ENCODE measurements around the gene HMCN1. TPM values are rescaled to one million over a fixed set of nuclear protein-coding genes. Genes with fewer than 3 reads are reported as not detected.

The HMCN1 gene
- total RNA-seq, 1 experiment from 2014 or later: 0.23 TPM

DNA sequence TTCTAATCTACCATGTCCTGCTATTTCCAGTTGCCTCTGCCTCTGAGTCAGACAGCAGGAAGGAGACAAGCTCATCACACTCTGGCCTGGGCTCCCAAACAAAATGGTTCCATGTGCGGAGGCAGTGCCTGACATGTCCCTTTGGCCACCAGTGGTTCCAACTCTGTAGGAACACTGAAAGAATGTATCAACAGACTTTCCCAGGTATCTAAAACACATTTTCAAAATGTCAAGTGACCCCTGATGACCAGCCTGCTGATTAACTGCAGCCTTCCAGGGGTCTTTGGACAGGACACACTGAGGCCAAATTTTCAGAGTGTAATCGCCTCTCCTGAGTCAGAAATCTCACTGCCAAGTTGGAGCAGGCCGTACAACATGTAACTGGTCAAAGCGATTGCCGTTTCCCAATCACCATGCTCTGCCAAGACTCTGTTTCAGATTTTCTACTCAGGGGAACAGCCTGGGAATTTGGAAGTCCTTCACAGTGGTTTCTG lies 468.1 kb downstream of the HMCN1 start:
- in situ Hi-C loops (cut with HindIII; ENCODE audit: low pct_unique_long_range_greater_than_20kb, low sequenced_read_pairs): no loop called here
- no peak for ATAC-seq
- CTCF ChIA-PET: no interaction called here
- no peak for DNase-seq (ENCODE audit: low read depth, low spot score)
- POLR2A ChIA-PET: no interaction called here
- Histone ChIP-seq H3K4me1 (ENCODE audit: control insufficient read depth, insufficient read depth, low read length) (no peaks in the 10 kb centered on the region), H3K36me3 (ENCODE audit: control insufficient read depth, insufficient read depth, low read length) (no peaks in the 10 kb centered on the region), H3K9me3 (ENCODE audit: control insufficient read depth, insufficient read depth, low read depth, low read length) (no peaks in the 10 kb centered on the region), H3K27ac (ENCODE audit: low read length) (no peak overlapping the region), H3K27me3 (ENCODE audit: control insufficient read depth, insufficient read depth, low read length) (no peaks in the 10 kb centered on the region), H3K4me3 (ENCODE audit: low read depth in 2 of 2, low read length in 2 of 2) (no peak overlapping the region)
- TF ChIP-seq REST (IDR thresholded peaks at IDR 0.05; ENCODE audit: insufficient read depth in 1 of 2, low read depth in 2 of 2, low read length in 1 of 2) (no peak), SIN3A (IDR thresholded peaks at IDR 0.05; ENCODE audit: borderline replicate concordance, insufficient read depth, low read depth, low read length) (no peak), POLR2AphosphoS5 (IDR thresholded peaks at IDR 0.05; ENCODE audit: low read depth, low read length) (no peak)
- TF ChIP-seq, protein P1, sequence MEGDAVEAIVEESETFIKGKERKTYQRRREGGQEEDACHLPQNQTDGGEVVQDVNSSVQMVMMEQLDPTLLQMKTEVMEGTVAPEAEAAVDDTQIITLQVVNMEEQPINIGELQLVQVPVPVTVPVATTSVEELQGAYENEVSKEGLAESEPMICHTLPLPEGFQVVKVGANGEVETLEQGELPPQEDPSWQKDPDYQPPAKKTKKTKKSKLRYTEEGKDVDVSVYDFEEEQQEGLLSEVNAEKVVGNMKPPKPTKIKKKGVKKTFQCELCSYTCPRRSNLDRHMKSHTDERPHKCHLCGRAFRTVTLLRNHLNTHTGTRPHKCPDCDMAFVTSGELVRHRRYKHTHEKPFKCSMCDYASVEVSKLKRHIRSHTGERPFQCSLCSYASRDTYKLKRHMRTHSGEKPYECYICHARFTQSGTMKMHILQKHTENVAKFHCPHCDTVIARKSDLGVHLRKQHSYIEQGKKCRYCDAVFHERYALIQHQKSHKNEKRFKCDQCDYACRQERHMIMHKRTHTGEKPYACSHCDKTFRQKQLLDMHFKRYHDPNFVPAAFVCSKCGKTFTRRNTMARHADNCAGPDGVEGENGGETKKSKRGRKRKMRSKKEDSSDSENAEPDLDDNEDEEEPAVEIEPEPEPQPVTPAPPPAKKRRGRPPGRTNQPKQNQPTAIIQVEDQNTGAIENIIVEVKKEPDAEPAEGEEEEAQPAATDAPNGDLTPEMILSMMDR (IDR thresholded peaks at IDR 0.05): no peak
- intact Hi-C loops (cut with micrococcal nuclease; ENCODE audit: unreplicated experiment): no loop called here
- BruUV-seq (replicated peaks): no TSS peak

- in situ Hi-C loops (cut with HindIII; ENCODE audit: low pct_unique_long_range_greater_than_20kb, low sequenced_read_pairs): no loop called here
- POLR2A ChIA-PET: no interaction called here
These were observed 468.6 kb downstream of the HMCN1 start for GRCh38 chr1:186202776-186203175.

More at GRCh38 chr1:186202776-186203175, 468.6 kb downstream of the HMCN1 start:
- Histone ChIP-seq H3K9me3 (ENCODE audit: control insufficient read depth, insufficient read depth, low read depth, low read length) (no peaks in the 10 kb centered on the region), H3K27ac (ENCODE audit: low read length) (no peak overlapping the region), H3K4me3 (ENCODE audit: low read depth in 2 of 2, low read length in 2 of 2) (no peak overlapping the region), H3K36me3 (ENCODE audit: control insufficient read depth, insufficient read depth, low read length) (no peaks in the 10 kb centered on the region), H3K4me1 (ENCODE audit: control insufficient read depth, insufficient read depth, low read length) (no peaks in the 10 kb centered on the region), H3K27me3 (ENCODE audit: control insufficient read depth, insufficient read depth, low read length) (no peaks in the 10 kb centered on the region)
- ATAC-seq (no peak), DNase-seq (ENCODE audit: low read depth, low spot score) (no peak)
- intact Hi-C loops (cut with micrococcal nuclease; ENCODE audit: unreplicated experiment): no loop called here
- CTCF ChIA-PET: no interaction called here
- no peak for TF ChIP-seq POLR2AphosphoS5 (IDR thresholded peaks at IDR 0.05; ENCODE audit: low read depth, low read length)
- TF ChIP-seq, protein P1 (IDR thresholded peaks at IDR 0.05): no peak
- no peak for TF ChIP-seq TCF7L2 (IDR thresholded peaks at IDR 0.05; ENCODE audit: low read depth, low read length)
- TF ChIP-seq REST (IDR thresholded peaks at IDR 0.05; ENCODE audit: insufficient read depth in 1 of 2, low read depth in 2 of 2, low read length in 1 of 2): no peak
- no peak for TF ChIP-seq SIN3A (IDR thresholded peaks at IDR 0.05; ENCODE audit: borderline replicate concordance, insufficient read depth, low read depth, low read length)
- no TSS peak for BruUV-seq (replicated peaks)

Measured in Panc1 (cell line).